Gastroesophageal sphincter (tissue), 4 donors: ENCODE measurements around the gene APLP2. TPM values are rescaled to one million over a fixed set of nuclear protein-coding genes. Genes with fewer than 3 reads are reported as not detected.

Experiments used
- ATAC-seq: fragments of 150-250 bp; one replicate; pipeline ENCODE4 v1.9.1; 2016; ENCODE audit warnings: mild to moderate bottlenecking, moderate library complexity
- H3K27ac ChIP-seq, 4 donors: fragments of 200-600 bp; sonication (generic) in 3 of 4; 1 replicate in 3 of 4; 2 replicates in 1 of 4; pipeline ENCODE4 v1.5.1; 2016 to 2019
- H3K27me3 ChIP-seq: fragments of 200-600 bp; sonication (generic); one replicate; pipeline ENCODE4 v1.5.1; 2019
- H3K36me3 ChIP-seq, 2 donors: fragments of 200-600 bp; sonication (generic); one replicate each; pipeline ENCODE4 v1.5.1; 2019; ENCODE audit warnings: control low read depth in 1 of 2
- H3K4me1 ChIP-seq, 3 donors: fragments of 200-600 bp; sonication (generic); 1 replicate in 2 of 3; 2 replicates in 1 of 3; pipeline ENCODE4 v1.5.1; 2016 to 2019; ENCODE audit warnings: control low read depth in 2 of 3
- H3K4me3 ChIP-seq, 2 donors: fragments of 200-600 bp; sonication (generic); one replicate each; pipeline ENCODE4 v1.5.1; 2019; ENCODE audit warnings: mild to moderate bottlenecking in 1 of 2, moderate library complexity in 1 of 2
- H3K9me3 ChIP-seq, 3 donors: fragments of 200-600 bp; sonication (generic); one replicate each; pipeline ENCODE4 v1.5.1; 2017 to 2019; ENCODE audit warnings: control low read depth in 2 of 3
- EP300 ChIP-seq: sonication (generic); formaldehyde crosslinking; IDR thresholded peaks from one replicate; pipeline ENCODE4 v1.6.1; 2017; ENCODE audit warnings: antibody characterized with exemption, mild to moderate bottlenecking
- POLR2A ChIP-seq, 2 donors: fragments of 450-650 bp; IDR thresholded peaks; one replicate each; pipeline ENCODE4 v1.6.1; 2017; ENCODE audit warnings: antibody characterized with exemption in 2 of 2, mild to moderate bottlenecking in 2 of 2, moderate library complexity in 1 of 2
- POLR2AphosphoS5 ChIP-seq: sonication (generic); formaldehyde crosslinking; IDR thresholded peaks from one replicate; pipeline ENCODE4 v1.6.1; 2017; ENCODE audit warnings: antibody characterized with exemption
- WGBS, 2 donors: methylation state at CpG; one replicate each; pipeline ENCODE4 v1.1.5; 2018; ENCODE audit warnings: low coverage in 1 of 2; 5-methylcytosine and 5-hydroxymethylcytosine counted together
- total RNA-seq, 4 donors: library from RNA; depleted of rRNA; stranded (reverse); fragments of >200 nt; gene quantifications; one replicate each; pipeline ENCODE4 v1.1.0, GENCODE V29; 2016
- TF ChIP-seq, protein P1 (sequence below), 4 experiments: fragments of 200-600 bp in 2 of 4; fragments of 450-650 bp in 2 of 4; sonication (generic) in 1 of 4; IDR thresholded peaks; one replicate each; pipeline ENCODE4 v1.5.1; 2017 to 2019; ENCODE audit warnings: antibody characterized with exemption in 4 of 4, mild to moderate bottlenecking in 2 of 4, moderate library complexity in 2 of 4

Gene APLP2
- total RNA-seq, 4 donors from 2014 or later = 386 to 533 (median 452) TPM

DNA sequence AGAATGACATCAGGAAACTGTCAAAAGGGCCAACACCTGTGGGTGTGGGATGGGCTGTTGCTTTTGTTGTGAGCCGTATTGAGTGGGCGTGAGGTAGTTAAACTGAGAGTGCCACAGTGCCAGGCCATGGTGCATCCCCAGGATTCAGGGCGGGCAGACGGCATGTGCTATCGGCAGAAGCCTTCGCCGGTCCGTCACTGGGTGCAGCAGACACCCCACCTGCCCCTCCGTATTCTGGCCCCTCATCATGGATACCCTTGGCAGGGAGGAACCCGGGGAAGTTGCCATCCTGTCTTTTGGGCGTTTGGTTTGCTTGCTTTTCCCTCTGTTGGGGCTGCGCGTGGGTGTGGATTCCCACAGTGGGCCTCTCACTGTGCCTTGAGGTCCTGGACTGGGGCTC is 117.4 kb downstream of the APLP2 start:
- Histone ChIP-seq H3K27ac (no peak overlapping the region), H3K4me1 (no peaks in the 10 kb centered on the region), H3K9me3 (no peaks in the 10 kb centered on the region), H3K27me3 (no peaks in the 10 kb centered on the region), H3K4me3 (no peak overlapping the region), H3K36me3 (no peaks in the 10 kb centered on the region)
- WGBS, 2 donors = 96 to 97% methylated on average over 9 to 10 of the region's 13 CpGs
- TF ChIP-seq, protein P1, sequence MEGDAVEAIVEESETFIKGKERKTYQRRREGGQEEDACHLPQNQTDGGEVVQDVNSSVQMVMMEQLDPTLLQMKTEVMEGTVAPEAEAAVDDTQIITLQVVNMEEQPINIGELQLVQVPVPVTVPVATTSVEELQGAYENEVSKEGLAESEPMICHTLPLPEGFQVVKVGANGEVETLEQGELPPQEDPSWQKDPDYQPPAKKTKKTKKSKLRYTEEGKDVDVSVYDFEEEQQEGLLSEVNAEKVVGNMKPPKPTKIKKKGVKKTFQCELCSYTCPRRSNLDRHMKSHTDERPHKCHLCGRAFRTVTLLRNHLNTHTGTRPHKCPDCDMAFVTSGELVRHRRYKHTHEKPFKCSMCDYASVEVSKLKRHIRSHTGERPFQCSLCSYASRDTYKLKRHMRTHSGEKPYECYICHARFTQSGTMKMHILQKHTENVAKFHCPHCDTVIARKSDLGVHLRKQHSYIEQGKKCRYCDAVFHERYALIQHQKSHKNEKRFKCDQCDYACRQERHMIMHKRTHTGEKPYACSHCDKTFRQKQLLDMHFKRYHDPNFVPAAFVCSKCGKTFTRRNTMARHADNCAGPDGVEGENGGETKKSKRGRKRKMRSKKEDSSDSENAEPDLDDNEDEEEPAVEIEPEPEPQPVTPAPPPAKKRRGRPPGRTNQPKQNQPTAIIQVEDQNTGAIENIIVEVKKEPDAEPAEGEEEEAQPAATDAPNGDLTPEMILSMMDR (IDR thresholded peaks at IDR 0.05) = no peak
- TF ChIP-seq POLR2AphosphoS5 = no peak
- no peak for TF ChIP-seq EP300
- TF ChIP-seq POLR2A (IDR thresholded peaks at IDR 0.05) = no peak
- no peak for ATAC-seq

DNA sequence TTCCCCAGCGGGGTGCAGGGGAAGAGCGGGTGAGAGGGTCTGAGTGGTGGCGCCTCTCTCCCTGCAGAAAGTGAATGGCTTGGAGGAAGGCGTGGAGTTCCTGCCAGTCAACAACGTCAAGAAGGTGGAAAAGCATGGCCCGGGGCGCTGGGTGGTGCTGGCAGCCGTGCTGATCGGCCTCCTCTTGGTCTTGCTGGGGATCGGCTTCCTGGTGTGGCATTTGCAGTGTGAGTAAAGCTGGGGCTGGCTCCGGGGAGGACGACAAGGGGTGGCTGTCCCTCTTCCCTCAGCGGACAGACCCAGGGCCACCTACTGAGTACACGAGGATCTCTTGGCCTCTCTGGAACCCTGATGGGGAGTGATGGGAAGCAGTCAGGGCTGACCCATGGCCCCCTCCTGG is 118.4 kb downstream of the APLP2 start:
- Histone ChIP-seq H3K4me1 (no peaks in the 10 kb centered on the region), H3K9me3 (no peaks in the 10 kb centered on the region), H3K27ac (no peak overlapping the region), H3K4me3 (no peak overlapping the region), H3K36me3 (no peaks in the 10 kb centered on the region), H3K27me3 (no peaks in the 10 kb centered on the region)
- TF ChIP-seq POLR2AphosphoS5 = no peak
- no peak for TF ChIP-seq EP300
- TF ChIP-seq, protein P1 (IDR thresholded peaks at IDR 0.05) = no peak
- no peak for TF ChIP-seq POLR2A (IDR thresholded peaks at IDR 0.05)
- no peak for ATAC-seq
- 96 to 100% methylated on average over 1 to 8 of the region's 14 CpGs for WGBS, 2 donors

DNA sequence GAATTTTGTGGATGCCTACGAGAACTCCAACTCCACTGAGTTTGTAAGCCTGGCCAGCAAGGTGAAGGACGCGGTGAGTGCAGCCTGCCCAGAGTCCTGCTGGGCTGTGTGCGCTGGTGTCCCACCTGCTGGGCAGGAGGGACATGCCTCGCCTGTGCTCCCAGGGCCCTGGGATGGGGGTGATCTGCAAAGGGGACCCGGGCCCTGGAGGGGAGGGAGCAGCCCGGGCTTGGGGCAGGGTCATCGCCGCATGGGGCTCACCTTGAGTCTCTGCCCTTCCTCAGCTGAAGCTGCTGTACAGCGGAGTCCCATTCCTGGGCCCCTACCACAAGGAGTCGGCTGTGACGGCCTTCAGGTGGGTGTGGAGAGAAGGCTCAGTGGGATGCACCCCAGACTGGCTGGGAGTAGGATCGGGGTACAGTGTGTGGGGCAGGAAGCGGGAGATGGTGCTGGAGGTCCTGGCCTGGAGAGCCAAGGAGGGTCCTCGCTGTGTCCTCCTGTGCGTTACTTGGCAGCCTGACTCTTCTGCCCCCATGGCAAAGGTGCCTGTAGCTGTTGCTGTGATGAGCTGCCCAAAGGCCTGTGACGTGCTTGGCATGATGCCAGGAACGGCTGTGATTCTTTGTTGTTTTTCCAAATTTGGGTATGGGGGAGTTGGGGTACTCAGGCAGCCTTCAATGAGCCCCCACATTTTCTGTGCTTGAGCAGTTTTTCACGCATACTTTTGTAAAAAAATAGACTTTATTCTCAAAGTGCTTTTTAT is 119.1 kb downstream of the APLP2 start:
- Histone ChIP-seq H3K36me3 (no peaks in the 10 kb centered on the region), H3K27me3 (no peaks in the 10 kb centered on the region), H3K4me3 (no peak overlapping the region), H3K9me3 (no peaks in the 10 kb centered on the region), H3K27ac (no peak overlapping the region), H3K4me1 (no peaks in the 10 kb centered on the region)
- 67 to 75% methylated on average over 1 to 5 of the region's 19 CpGs for WGBS, 2 donors
- TF ChIP-seq POLR2AphosphoS5 (no peak), EP300 (no peak), POLR2A (IDR thresholded peaks at IDR 0.05) (no peak)
- TF ChIP-seq, protein P1 (IDR thresholded peaks at IDR 0.05) = no peak
- ATAC-seq = no peak

DNA sequence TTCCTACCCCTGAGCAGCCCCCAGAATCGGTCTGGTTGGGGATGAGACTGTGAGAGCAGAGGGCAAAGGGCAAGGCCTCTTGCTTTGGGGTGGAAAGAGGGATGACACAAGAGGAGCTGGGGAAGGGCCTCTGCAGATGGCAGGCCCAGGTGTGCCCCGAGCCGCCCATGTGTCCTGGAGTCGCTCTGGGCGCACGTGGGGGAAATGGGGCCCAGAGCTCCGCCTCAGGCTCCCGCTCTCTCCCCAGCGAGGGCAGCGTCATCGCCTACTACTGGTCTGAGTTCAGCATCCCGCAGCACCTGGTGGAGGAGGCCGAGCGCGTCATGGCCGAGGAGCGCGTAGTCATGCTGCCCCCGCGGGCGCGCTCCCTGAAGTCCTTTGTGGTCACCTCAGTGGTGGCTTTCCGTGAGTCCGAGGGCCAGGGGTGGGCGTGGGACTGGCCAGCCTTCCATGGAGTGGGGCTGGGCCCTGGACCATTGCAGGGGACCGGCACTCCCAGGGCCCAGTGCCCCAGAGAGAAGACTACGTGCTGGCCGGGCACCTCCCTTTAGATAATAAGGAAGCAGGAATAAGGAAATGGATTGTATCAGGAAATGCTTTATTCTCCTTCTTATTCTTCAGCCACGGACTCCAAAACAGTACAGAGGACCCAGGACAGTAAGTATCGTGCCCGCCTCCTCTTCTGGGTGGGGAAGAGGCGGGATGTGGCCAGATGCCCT is 120.0 kb downstream of the APLP2 start:
- TF ChIP-seq EP300 (no peak), POLR2AphosphoS5 (no peak), POLR2A (IDR thresholded peaks at IDR 0.05) (no peak)
- TF ChIP-seq, protein P1 (IDR thresholded peaks at IDR 0.05) = no peak
- Histone ChIP-seq H3K36me3 (no peaks in the 10 kb centered on the region), H3K4me1 (no peaks in the 10 kb centered on the region), H3K9me3 (no peaks in the 10 kb centered on the region), H3K27ac (no peak overlapping the region), H3K27me3 (no peaks in the 10 kb centered on the region), H3K4me3 (no peak overlapping the region)
- ATAC-seq = no peak
- WGBS, 2 donors = 68 to 92% methylated on average over 2 to 4 of the region's 32 CpGs
